ENCODE results near the gene MEGF6.

Gene MEGF6

DNA sequence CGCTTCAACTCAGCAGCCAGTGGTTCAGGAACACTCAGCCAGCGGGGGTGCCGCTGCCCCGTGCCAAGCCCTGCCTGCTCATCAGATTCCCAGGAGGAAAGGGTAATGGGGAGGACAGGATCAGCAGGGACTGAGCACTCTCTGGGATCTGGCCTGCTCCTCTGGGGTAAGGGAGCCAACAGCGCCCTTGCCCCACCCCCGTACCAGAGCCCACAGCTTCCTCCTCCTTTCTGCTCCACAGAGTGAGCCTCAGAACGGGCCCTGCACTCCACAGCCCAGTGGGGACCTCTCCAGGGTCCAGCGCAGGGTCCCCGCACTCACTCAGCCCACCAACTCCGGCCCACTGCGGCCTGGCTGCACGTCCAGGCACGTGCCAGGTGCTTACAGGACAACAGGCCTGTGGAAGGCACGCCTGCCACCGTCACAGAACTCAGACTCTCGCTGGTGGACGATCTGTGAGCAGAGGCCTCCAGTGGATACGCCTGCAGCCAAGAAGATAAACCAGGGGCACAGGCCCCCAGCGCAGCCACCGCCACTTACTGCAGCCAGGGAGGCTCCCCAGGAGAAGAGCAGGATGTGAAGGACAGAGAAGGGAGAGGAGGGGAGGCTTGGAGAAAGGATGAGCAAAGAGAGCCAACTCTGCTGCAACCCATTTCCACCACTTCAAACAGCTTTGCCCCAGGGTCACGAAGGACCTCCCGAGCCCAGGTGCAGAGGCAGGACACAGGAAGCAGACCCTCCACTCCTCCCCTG, 2.1 kb downstream of the MEGF6 start:
- no peak for DNase-seq (ENCODE audit: extremely low read depth, low read depth)
- TF ChIP-seq, protein P1, sequence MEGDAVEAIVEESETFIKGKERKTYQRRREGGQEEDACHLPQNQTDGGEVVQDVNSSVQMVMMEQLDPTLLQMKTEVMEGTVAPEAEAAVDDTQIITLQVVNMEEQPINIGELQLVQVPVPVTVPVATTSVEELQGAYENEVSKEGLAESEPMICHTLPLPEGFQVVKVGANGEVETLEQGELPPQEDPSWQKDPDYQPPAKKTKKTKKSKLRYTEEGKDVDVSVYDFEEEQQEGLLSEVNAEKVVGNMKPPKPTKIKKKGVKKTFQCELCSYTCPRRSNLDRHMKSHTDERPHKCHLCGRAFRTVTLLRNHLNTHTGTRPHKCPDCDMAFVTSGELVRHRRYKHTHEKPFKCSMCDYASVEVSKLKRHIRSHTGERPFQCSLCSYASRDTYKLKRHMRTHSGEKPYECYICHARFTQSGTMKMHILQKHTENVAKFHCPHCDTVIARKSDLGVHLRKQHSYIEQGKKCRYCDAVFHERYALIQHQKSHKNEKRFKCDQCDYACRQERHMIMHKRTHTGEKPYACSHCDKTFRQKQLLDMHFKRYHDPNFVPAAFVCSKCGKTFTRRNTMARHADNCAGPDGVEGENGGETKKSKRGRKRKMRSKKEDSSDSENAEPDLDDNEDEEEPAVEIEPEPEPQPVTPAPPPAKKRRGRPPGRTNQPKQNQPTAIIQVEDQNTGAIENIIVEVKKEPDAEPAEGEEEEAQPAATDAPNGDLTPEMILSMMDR (IDR thresholded peaks at IDR 0.05; ENCODE audit: low read depth, low read length) = no peak

- DNase-seq (ENCODE audit: extremely low read depth, low read depth) = no peak
- TF ChIP-seq, protein P1 (IDR thresholded peaks at IDR 0.05; ENCODE audit: low read depth, low read length) = no peak
Measured at GRCh38 chr1:3608154-3608553, 3.2 kb downstream of the MEGF6 start.

DNA sequence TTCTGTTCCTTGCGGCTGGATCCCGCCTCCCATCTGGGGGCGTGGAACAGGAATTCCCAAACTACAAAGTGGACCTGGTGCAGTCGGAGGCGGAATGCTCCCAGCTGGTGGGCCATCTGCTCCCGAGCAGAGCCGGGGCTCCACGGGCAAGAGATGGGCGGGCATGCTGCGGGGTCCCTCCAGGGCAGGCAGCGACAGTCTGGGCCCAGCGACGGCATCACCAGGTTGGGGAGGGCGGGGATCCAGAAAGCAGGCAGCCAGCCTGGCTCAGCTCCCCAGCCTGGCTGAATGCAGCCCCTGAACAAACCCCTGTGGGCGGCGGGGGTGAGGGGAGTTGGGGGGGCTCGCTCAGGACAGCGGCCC, 3.6 kb downstream of the MEGF6 start:
- DNase-seq (ENCODE audit: extremely low read depth, low read depth) = no peak
- TF ChIP-seq, protein P1 (IDR thresholded peaks at IDR 0.05; ENCODE audit: low read depth, low read length) = no peak

DNA sequence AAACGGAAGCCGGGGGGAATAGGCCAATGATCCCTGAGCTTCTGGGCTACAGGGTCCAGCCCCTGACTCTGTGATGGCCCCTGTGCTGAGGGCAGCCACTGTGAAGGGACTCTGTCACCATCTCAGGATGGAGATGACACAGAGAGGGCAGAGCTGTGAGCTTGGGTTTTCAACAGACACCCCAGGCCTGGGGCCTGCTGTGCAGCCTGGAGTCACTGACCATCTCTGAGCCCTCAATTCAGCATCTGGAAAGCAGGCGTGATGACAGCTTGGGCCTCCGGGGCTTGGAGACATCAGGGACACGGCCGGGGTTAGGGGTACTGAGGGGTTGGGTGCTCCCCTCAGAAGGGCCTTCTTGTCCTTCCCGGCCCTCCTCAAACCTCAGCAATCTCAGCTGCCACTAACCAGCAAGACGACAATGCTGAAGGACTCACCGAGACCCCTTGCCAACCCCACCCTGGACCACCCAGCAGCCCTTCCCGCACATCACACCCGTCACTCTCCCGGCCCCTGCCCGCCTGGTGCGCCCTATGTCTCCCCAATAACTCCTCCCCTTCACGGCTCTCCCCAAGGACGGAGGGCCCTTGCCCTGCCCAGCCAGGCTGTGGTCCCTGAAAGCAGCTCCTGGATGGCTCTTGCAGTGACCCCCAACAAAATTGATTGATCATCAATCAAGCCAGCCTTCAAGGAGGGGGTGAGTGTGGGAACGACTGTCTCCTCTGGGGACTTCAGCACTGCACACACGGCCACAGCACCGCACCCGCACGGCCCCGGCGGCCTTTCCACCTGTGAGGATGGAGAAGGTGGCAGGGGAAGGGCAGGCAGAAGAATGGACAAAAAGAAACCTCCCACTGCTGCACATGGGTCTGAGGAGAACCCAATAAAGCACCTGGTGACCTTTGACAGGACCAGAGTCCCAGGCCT, 4.3 kb downstream of the MEGF6 start:
- DNase-seq (ENCODE audit: extremely low read depth, low read depth) = no peak

DNA sequence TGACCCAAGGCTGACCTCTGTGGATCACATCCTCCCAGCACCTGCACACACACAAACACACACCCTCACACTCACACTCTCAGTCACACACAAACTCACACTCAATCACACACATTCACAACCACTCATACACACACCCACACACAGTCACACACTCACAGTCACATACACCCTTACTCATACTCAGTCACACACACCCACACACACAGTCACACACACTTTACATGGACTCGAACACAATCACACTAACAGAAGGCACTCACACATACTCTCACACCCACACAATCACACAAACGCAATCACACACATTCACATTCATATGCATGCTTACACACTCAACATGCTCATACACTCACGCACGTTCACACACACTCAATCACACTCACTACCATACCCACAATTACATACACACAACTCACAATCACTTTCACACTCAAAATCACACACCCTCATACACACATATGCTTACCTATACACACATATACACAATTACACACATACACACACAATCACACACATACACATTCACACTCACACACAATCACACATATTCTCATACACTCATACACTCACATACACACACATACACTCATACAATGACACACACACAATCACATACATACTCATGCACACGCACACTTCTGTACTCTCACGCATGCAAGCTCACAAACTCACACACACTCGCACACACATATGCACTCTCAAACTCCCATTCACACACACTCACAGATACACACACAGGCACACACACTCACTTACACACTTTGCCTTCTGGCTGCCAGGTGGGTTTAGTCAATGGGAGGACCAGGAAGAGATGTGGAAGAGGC, 6.1 kb downstream of the MEGF6 start:
- no peak for DNase-seq (ENCODE audit: extremely low read depth, low read depth)
- TF ChIP-seq, protein P1 (IDR thresholded peaks at IDR 0.05; ENCODE audit: low read depth, low read length) = no peak

More for the DNA sequence above, 4.3 kb downstream of the MEGF6 start:
- TF ChIP-seq, protein P1 (IDR thresholded peaks at IDR 0.05; ENCODE audit: low read depth, low read length) = no peak

DNA sequence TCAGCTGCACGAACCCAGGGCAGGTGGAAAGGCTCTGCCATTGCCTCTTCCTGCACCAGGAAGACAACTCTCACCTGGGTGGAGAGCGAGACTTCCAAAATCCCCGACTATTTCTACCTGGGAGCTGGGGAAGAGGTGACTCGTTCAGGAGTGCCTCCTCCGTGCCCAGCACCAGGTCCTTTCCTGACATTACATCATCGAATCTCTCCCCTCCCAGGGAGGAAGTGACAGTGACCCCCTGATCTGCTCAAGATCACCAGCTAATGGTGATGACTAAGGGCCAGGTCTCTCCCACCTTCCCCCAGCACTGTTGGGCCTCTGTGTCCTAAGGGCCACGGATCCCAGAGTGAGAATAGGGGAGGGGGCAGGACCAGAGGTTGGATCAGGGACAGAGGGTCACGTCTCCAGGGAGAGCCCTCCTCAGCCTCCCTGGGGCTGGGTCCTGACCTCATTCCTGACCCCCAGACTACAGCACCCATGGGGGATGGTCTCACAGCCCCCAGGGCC, 6.8 kb downstream of the MEGF6 start:
- TF ChIP-seq, protein P1 (IDR thresholded peaks at IDR 0.05; ENCODE audit: low read depth, low read length) = no peak
- no peak for DNase-seq (ENCODE audit: extremely low read depth, low read depth)
